Measurements from ENCODE around the gene PDGFC.

DNA sequence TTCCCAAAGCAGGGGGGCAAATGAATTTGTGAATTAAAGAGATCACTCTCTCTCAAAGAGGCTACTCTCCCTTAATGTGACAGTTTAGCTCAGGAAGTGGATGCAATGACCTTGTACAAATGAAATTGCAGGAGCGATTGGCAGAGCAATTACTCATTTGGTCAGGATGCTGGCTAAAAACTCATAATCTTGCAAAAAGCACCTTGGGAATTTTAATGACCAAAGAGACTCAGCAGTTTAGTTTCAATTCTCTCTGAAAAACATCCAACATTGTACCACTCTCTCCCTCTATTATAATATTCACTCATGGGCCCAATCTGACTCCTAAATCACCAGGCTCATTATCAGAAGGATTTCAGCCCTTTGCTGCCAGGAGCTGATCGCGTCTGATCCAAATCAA lies 26.1 kb downstream of the PDGFC start:
- TF ChIP-seq RBAK (CRISPR knock-in tag; IDR thresholded peaks at IDR 0.05) (no peak), BRCA1 (CRISPR knock-in tag; IDR thresholded peaks at IDR 0.05) (no peak), ZNF12 (CRISPR knock-in tag; IDR thresholded peaks at IDR 0.05) (no peak), EZH2 (conservative IDR thresholded peaks at IDR 0.05; ENCODE audit: low read depth, low read length) (no peak)

Measured in HepG2 (cell line).